ENCODE measurements around the gene WT1. TPM values are rescaled to one million over a fixed set of nuclear protein-coding genes. Genes with fewer than 3 reads are reported as not detected.

WT1 gene
- total and polyA plus RNA-seq, 2 of the 13 experiments (the other 11 are each of a cell fraction or from before 2014, with no cell fraction given), result 0.15 to 0.31 TPM

- 0 out of 2 replicates have a peak, but pooled peaks cover 3% of the 10 kb centered on the region for H4K20me1 ChIP-seq (ENCODE audit: insufficient read depth, low read length)
- no peak overlapping the region for H3K4me3 ChIP-seq (replicated peaks in 1 of 3; ENCODE audit: insufficient read depth in 1 of 3, low read depth in 2 of 3, low read length in 3 of 3)
- in situ Hi-C loops (cut with HindIII; ENCODE audit: extremely low pct_ligation_motif_present, low pct_unique_long_range_greater_than_20kb), result no loop called here
- ChIA-PET POLR2A (no interaction called here), CTCF (ENCODE audit: low intra/inter-chr PET ratio, low total read pairs) (no interaction called here)
- no peaks in the 10 kb centered on the region for H3K9me3 ChIP-seq (ENCODE audit: low read length)
- ATAC-seq (no peak), DNase-seq (ENCODE audit: low spot score) (no peak), FAIRE-seq (no peak)
- BruUV-seq (replicated peaks), result no TSS peak
- H3K4me2 ChIP-seq (ENCODE audit: low read depth, low read length), result no peak overlapping the region
- intact Hi-C loops (cut with micrococcal nuclease; ENCODE audit: unreplicated experiment), result no loop called here
- 6% methylated on average over 5 of the region's 5 CpGs for WGBS (ENCODE audit: low lambda C conversion rate)
- H3K79me2 ChIP-seq (ENCODE audit: insufficient read depth, low read length), result no peaks in the 10 kb centered on the region
- no peak overlapping the region for H3K9ac ChIP-seq (ENCODE audit: insufficient read depth, low read depth, low read length)
- no peak overlapping the region for H3K27ac ChIP-seq (ENCODE audit: extremely low read length, insufficient read depth, low read length)
- H2AFZ ChIP-seq (ENCODE audit: low read length), result no peak overlapping the region
- no peaks in the 10 kb centered on the region for H3K4me1 ChIP-seq (ENCODE audit: insufficient read depth, low read length)
- TF ChIP-seq ZNF672 (CRISPR knock-in tag; IDR thresholded peaks at IDR 0.05) (no peak), ZNF772 (CRISPR knock-in tag; IDR thresholded peaks at IDR 0.05) (no peak), CHCHD3 (CRISPR knock-in tag; IDR thresholded peaks at IDR 0.05) (no peak), ZNF598 (CRISPR knock-in tag; IDR thresholded peaks at IDR 0.05; ENCODE audit: borderline replicate concordance) (no peak), MTF2 (CRISPR knock-in tag; IDR thresholded peaks at IDR 0.05; ENCODE audit: borderline replicate concordance) (no peak), ELF3 (CRISPR knock-in tag; IDR thresholded peaks at IDR 0.05) (no peak), SRF (IDR thresholded peaks at IDR 0.05; ENCODE audit: low read depth, low read length) (no peak), CAMTA2 (CRISPR knock-in tag; IDR thresholded peaks at IDR 0.05; ENCODE audit: borderline replicate concordance) (no peak), GFI1 (CRISPR knock-in tag; IDR thresholded peaks at IDR 0.05; ENCODE audit: borderline replicate concordance) (no peak), KMT2A (CRISPR knock-in tag; IDR thresholded peaks at IDR 0.05) (no peak), SP2 (CRISPR knock-in tag; IDR thresholded peaks at IDR 0.05) (no peak), ZFP1 (CRISPR knock-in tag; IDR thresholded peaks at IDR 0.05) (no peak), SIX4 (CRISPR knock-in tag; IDR thresholded peaks at IDR 0.05) (no peak), TAF1 (CRISPR knock-in tag; IDR thresholded peaks at IDR 0.05) (no peak), KDM2A (CRISPR knock-in tag; IDR thresholded peaks at IDR 0.05; ENCODE audit: borderline replicate concordance, low read depth) (no peak)
- TF ChIP-seq, protein P1, sequence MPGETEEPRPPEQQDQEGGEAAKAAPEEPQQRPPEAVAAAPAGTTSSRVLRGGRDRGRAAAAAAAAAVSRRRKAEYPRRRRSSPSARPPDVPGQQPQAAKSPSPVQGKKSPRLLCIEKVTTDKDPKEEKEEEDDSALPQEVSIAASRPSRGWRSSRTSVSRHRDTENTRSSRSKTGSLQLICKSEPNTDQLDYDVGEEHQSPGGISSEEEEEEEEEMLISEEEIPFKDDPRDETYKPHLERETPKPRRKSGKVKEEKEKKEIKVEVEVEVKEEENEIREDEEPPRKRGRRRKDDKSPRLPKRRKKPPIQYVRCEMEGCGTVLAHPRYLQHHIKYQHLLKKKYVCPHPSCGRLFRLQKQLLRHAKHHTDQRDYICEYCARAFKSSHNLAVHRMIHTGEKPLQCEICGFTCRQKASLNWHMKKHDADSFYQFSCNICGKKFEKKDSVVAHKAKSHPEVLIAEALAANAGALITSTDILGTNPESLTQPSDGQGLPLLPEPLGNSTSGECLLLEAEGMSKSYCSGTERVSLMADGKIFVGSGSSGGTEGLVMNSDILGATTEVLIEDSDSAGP (CRISPR knock-in tag; IDR thresholded peaks at IDR 0.05; ENCODE audit: borderline replicate concordance), result no peak
- TF ChIP-seq, protein P2, sequence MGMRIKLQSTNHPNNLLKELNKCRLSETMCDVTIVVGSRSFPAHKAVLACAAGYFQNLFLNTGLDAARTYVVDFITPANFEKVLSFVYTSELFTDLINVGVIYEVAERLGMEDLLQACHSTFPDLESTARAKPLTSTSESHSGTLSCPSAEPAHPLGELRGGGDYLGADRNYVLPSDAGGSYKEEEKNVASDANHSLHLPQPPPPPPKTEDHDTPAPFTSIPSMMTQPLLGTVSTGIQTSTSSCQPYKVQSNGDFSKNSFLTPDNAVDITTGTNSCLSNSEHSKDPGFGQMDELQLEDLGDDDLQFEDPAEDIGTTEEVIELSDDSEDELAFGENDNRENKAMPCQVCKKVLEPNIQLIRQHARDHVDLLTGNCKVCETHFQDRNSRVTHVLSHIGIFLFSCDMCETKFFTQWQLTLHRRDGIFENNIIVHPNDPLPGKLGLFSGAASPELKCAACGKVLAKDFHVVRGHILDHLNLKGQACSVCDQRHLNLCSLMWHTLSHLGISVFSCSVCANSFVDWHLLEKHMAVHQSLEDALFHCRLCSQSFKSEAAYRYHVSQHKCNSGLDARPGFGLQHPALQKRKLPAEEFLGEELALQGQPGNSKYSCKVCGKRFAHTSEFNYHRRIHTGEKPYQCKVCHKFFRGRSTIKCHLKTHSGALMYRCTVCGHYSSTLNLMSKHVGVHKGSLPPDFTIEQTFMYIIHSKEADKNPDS (CRISPR knock-in tag; IDR thresholded peaks at IDR 0.05), result no peak
- TF ChIP-seq, protein P3, sequence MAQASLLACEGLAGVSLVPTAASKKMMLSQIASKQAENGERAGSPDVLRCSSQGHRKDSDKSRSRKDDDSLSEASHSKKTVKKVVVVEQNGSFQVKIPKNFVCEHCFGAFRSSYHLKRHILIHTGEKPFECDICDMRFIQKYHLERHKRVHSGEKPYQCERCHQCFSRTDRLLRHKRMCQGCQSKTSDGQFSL (CRISPR knock-in tag; IDR thresholded peaks at IDR 0.05), result no peak
- TF ChIP-seq, protein P4, sequence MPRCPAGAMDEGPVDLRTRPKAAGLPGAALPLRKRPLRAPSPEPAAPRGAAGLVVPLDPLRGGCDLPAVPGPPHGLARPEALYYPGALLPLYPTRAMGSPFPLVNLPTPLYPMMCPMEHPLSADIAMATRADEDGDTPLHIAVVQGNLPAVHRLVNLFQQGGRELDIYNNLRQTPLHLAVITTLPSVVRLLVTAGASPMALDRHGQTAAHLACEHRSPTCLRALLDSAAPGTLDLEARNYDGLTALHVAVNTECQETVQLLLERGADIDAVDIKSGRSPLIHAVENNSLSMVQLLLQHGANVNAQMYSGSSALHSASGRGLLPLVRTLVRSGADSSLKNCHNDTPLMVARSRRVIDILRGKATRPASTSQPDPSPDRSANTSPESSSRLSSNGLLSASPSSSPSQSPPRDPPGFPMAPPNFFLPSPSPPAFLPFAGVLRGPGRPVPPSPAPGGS (CRISPR knock-in tag; IDR thresholded peaks at IDR 0.05), result no peak
- H3K27me3 ChIP-seq (ENCODE audit: control insufficient read depth in 1 of 2, insufficient read depth in 2 of 2, low read length in 2 of 2), result peaks cover 0 to 16% of the 10 kb centered on the region in 2 experiments; a peak in 2 of 5 replicates
- H3K36me3 ChIP-seq (replicated peaks in 1 of 2; ENCODE audit: control insufficient read depth in 1 of 2, insufficient read depth in 2 of 2, low read length in 2 of 2), result no peaks in the 10 kb centered on the region
Observed at GRCh38 chr11:32400670-32401369, 34.5 kb downstream of the WT1 start.

Measured in HepG2 (cell line).